LNCAP (cell line): ENCODE results near the gene CHST12.
A peak's percentile ranks its signal among the peaks of the same experiment; 100 is the strongest.

Experiments
- CTCF ChIP-seq: fragments of 450-650 bp; IDR thresholded peaks from 2 replicates; pipeline ENCODE4 v1.5.1; 2017; ENCODE audit warnings: mild to moderate bottlenecking

CHST12 gene

GRCh38 chr7:2380461-2380860 lies 22.9 kb upstream of the CHST12 start:
- TF ChIP-seq CTCF = no peak

- TF ChIP-seq CTCF = no peak
Observed at GRCh38 chr7:2381227-2381626, 22.2 kb upstream of the CHST12 start.

GRCh38 chr7:2381881-2382509 lies 21.4 kb upstream of the CHST12 start:
- TF ChIP-seq CTCF = no peak

GRCh38 chr7:2383543-2384274 lies 19.7 kb upstream of the CHST12 start:
- TF ChIP-seq CTCF = no peak

- 0 out of 2 replicates have a peak, but pooled peaks have one; percentile 10 for TF ChIP-seq CTCF
Observed at GRCh38 chr7:2384354-2385243, 18.8 kb upstream of the CHST12 start.

GRCh38 chr7:2386964-2387669 lies 16.3 kb upstream of the CHST12 start:
- TF ChIP-seq CTCF = no peak
